ENCODE data around the gene SLAMF9.

Gene SLAMF9

DNA sequence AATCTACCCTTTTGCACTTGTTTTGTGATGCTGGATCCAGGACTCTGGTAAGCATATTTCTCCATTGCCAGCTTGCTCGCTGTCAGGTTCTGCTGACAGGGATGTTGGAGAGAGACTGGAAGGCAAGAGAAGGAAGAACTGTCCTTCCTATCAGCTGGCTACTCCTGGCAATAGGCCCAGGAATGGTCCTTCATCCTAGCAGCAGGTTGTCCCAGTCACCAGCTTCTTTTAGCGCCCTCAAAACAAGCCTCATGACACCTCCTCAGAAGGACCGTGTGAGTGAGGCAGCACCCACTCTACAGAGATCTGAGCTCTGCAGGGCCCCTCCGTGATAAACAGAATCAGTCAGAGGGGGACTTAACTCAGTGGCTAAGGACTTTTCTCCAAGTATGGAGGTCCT is 33.1 kb upstream of the SLAMF9 start:
- no peaks in the 10 kb centered on the region; the same call in 1 of the 2 replicates for H3K27me3 ChIP-seq (replicated peaks; ENCODE audit: control insufficient read depth, insufficient read depth, low read length)
- no peak for DNase-seq (ENCODE audit: extremely low read depth, insufficient read length)
- TF ChIP-seq, protein P1, sequence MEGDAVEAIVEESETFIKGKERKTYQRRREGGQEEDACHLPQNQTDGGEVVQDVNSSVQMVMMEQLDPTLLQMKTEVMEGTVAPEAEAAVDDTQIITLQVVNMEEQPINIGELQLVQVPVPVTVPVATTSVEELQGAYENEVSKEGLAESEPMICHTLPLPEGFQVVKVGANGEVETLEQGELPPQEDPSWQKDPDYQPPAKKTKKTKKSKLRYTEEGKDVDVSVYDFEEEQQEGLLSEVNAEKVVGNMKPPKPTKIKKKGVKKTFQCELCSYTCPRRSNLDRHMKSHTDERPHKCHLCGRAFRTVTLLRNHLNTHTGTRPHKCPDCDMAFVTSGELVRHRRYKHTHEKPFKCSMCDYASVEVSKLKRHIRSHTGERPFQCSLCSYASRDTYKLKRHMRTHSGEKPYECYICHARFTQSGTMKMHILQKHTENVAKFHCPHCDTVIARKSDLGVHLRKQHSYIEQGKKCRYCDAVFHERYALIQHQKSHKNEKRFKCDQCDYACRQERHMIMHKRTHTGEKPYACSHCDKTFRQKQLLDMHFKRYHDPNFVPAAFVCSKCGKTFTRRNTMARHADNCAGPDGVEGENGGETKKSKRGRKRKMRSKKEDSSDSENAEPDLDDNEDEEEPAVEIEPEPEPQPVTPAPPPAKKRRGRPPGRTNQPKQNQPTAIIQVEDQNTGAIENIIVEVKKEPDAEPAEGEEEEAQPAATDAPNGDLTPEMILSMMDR (IDR thresholded peaks at IDR 0.05; ENCODE audit: insufficient read depth, low read length, poor library complexity, severe bottlenecking): no peak
- no peaks in the 10 kb centered on the region for H3K36me3 ChIP-seq (ENCODE audit: control insufficient read depth, insufficient read depth, low read length)
- H3K4me3 ChIP-seq (replicated peaks; ENCODE audit: low read depth, low read length): no peak overlapping the region

DNA sequence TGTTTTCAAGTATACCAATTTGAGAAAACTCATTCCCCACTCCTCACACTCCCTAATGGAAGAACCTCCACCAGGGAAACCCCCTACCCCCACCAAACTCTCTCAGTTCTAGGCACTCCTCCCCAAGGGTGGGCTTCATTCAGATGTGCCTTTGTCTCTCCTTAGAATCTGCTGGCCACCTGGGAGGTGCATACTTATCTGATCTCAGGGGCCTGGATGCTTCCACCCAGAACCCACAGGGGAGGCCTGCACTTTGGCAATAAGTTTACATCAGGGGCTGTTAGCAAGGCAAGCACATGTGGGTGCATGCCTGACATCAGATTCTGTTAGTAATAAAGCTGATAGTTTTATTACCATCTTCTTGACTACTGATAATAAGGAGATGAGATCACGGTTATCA is 32.5 kb upstream of the SLAMF9 start:
- Histone ChIP-seq H3K36me3 (ENCODE audit: control insufficient read depth, insufficient read depth, low read length) (no peaks in the 10 kb centered on the region), H3K4me3 (replicated peaks; ENCODE audit: low read depth, low read length) (no peak overlapping the region), H3K27me3 (replicated peaks; ENCODE audit: control insufficient read depth, insufficient read depth, low read length) (no peaks in the 10 kb centered on the region; the same call in 1 of the 2 replicates)
- TF ChIP-seq, protein P1 (IDR thresholded peaks at IDR 0.05; ENCODE audit: insufficient read depth, low read length, poor library complexity, severe bottlenecking): no peak
- no peak for DNase-seq (ENCODE audit: extremely low read depth, insufficient read length)

DNA sequence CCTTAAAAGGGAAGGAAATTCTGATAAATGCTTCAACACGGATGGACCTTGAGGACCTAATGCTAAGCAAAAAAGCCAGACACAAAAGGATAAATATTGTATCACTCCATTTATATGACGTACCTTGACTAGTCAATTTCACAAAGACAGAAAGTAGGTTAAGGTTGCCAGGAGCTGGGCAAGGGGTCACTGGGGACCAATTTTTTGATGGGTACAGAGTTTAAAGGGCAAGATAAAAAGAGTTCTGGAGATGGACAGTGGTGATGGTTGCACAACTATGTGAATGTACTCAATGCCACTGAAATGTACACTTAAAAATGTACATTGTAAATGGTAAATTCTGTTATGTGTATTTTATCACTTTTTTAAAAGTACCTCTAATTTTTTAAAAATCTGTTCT is 32.1 kb upstream of the SLAMF9 start:
- TF ChIP-seq, protein P1 (IDR thresholded peaks at IDR 0.05; ENCODE audit: insufficient read depth, low read length, poor library complexity, severe bottlenecking): no peak
- no peaks in the 10 kb centered on the region for H3K36me3 ChIP-seq (ENCODE audit: control insufficient read depth, insufficient read depth, low read length)
- no peak for DNase-seq (ENCODE audit: extremely low read depth, insufficient read length)
- peaks cover 2% of the 10 kb centered on the region; the same call in 1 of the 2 replicates for H3K27me3 ChIP-seq (replicated peaks; ENCODE audit: control insufficient read depth, insufficient read depth, low read length)
- H3K4me3 ChIP-seq (replicated peaks; ENCODE audit: low read depth, low read length): no peak overlapping the region

DNA sequence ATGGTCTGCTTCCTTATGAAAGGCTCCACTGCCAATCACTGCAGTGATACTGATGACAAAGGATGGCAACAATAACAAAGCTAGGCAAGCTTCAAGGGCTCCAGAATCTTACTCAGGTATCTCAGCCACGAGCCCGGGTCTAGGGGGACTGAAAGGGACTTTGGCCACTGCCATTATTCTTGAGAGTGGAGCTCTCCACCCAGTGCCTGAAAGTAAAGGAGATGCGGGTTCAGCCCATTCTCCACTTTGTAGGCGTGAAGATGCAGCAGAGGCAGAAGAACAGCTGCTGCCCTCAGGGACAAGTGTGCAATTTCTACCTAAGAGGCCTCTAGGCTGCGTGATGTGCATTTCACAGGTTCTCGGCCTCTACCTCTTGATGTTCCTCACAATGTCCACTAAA is 31.4 kb upstream of the SLAMF9 start:
- Histone ChIP-seq H3K27me3 (replicated peaks; ENCODE audit: control insufficient read depth, insufficient read depth, low read length) (peaks cover 2% of the 10 kb centered on the region), H3K36me3 (ENCODE audit: control insufficient read depth, insufficient read depth, low read length) (no peaks in the 10 kb centered on the region), H3K4me3 (replicated peaks; ENCODE audit: low read depth, low read length) (no peak overlapping the region)
- DNase-seq (ENCODE audit: extremely low read depth, insufficient read length): no peak
- TF ChIP-seq, protein P1 (IDR thresholded peaks at IDR 0.05; ENCODE audit: insufficient read depth, low read length, poor library complexity, severe bottlenecking): no peak

DNA sequence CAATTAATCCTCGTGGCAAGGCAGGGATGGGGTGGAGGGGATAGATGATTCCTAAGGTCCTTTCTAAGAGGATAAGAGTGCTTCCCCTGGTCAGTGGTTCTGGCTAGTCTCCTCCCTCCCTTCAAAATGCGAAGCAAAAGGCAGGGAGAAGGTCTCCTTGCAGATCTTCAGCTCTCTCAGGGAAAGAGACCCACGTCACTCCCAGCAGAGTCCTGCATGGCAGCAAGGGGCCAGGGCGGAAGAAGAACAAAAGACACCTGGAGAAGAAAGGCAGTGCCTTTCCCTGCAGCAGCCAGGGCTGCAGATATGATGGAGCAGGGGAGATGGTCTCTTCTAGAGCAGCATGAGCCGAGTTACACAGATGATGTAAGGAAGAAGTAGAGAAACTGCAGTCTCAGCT is 29.6 kb upstream of the SLAMF9 start:
- H3K36me3 ChIP-seq (ENCODE audit: control insufficient read depth, insufficient read depth, low read length): no peaks in the 10 kb centered on the region
- no peak overlapping the region for H3K4me3 ChIP-seq (replicated peaks; ENCODE audit: low read depth, low read length)
- TF ChIP-seq, protein P1 (IDR thresholded peaks at IDR 0.05; ENCODE audit: insufficient read depth, low read length, poor library complexity, severe bottlenecking): no peak
- H3K27me3 ChIP-seq (replicated peaks; ENCODE audit: control insufficient read depth, insufficient read depth, low read length): peaks cover 2% of the 10 kb centered on the region
- DNase-seq (ENCODE audit: extremely low read depth, insufficient read length): no peak

DNA sequence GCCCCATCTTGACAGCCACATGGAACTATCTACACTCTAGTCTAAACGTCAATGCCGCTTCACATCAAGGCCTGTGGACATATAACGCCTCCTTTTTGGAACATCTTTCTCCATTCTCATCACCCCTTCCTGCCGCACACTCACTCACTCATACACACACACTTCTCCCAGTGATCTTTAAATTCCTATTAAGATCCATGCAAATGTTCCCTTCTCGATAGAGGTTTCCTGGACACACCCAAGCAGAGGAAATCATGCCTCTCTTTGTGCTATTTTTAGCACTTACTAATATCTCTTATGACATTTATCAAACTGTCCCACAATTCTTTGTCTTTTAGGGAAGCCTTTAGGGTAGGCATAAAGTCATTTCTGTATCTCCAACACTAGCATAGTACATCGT is 28.2 kb upstream of the SLAMF9 start:
- no peaks in the 10 kb centered on the region for H3K36me3 ChIP-seq (ENCODE audit: control insufficient read depth, insufficient read depth, low read length)
- no peak overlapping the region for H3K4me3 ChIP-seq (replicated peaks; ENCODE audit: low read depth, low read length)
- TF ChIP-seq, protein P1 (IDR thresholded peaks at IDR 0.05; ENCODE audit: insufficient read depth, low read length, poor library complexity, severe bottlenecking): no peak
- H3K27me3 ChIP-seq (replicated peaks; ENCODE audit: control insufficient read depth, insufficient read depth, low read length): peaks cover 2% of the 10 kb centered on the region
- DNase-seq (ENCODE audit: extremely low read depth, insufficient read length): no peak
